Fibroblast of lung (primary cell): ENCODE results near the gene MCTP1. TPM values are rescaled to one million over a fixed set of nuclear protein-coding genes. Genes with fewer than 3 reads are reported as not detected.

Experiments
- DNase-seq, 2 donors: peaks; one replicate each; pipeline versions ENCODE4 v3.0.0 to v3.0.0-alpha.2; 2010; ENCODE audit warnings: low read depth in 2 of 2
- H2AFZ ChIP-seq: 2 replicates; pipeline ENCODE4 v1.5.1; 2012; ENCODE audit warnings: low read length, control low read depth, inconsistent platforms
- H3K27ac ChIP-seq: 2 replicates; pipeline ENCODE4 v1.5.1; 2011; ENCODE audit warnings: low read length, control low read depth; ENCODE audit not compliant: insufficient read depth
- H3K27me3 ChIP-seq: 2 replicates; pipeline ENCODE4 v1.5.1; 2011; ENCODE audit warnings: mild to moderate bottlenecking, low read length; ENCODE audit not compliant: control insufficient read depth, insufficient read depth
- H3K36me3 ChIP-seq: 2 replicates; pipeline ENCODE4 v1.5.1; 2011; ENCODE audit warnings: low read length; ENCODE audit not compliant: control insufficient read depth, insufficient read depth
- H3K4me1 ChIP-seq: 2 replicates; pipeline ENCODE4 v1.5.1; 2011; ENCODE audit warnings: low read length; ENCODE audit not compliant: control insufficient read depth, insufficient read depth; ENCODE audit errors: extremely low read depth
- H3K4me2 ChIP-seq: 2 replicates; pipeline ENCODE4 v1.5.1; 2011; ENCODE audit warnings: low read length, control low read depth; ENCODE audit not compliant: insufficient read depth; ENCODE audit errors: extremely low read depth
- H3K4me3 ChIP-seq, 4 experiments: fragments of 200-600 bp in 1 of 4; sonication (generic) in 1 of 4; replicated peaks in 1 of 4; 2 replicates each; pipeline ENCODE4 v1.5.1; 2011 to 2016; ENCODE audit warnings: low read length in 4 of 4, low read depth in 3 of 4, mild to moderate bottlenecking in 3 of 4, control low read depth in 2 of 4, inconsistent platforms in 1 of 4, mixed read lengths in 1 of 4; ENCODE audit not compliant: insufficient read depth in 1 of 4; ENCODE audit errors: control extremely low read depth in 1 of 4
- H3K79me2 ChIP-seq: 2 replicates; pipeline ENCODE4 v1.5.1; 2012; ENCODE audit warnings: mild to moderate bottlenecking, low read length, inconsistent platforms; ENCODE audit not compliant: control insufficient read depth, insufficient read depth
- H3K9ac ChIP-seq: 2 replicates; pipeline ENCODE4 v1.5.1; 2011; ENCODE audit warnings: mild to moderate bottlenecking, low read length, control low read depth; ENCODE audit not compliant: insufficient read depth
- H3K9me3 ChIP-seq: 2 replicates; pipeline ENCODE4 v1.5.1; 2012; ENCODE audit warnings: low read depth, low read length; ENCODE audit not compliant: control insufficient read depth, insufficient read depth
- H4K20me1 ChIP-seq: 2 replicates; pipeline ENCODE4 v1.5.1; 2011; ENCODE audit warnings: low read length; ENCODE audit not compliant: control insufficient read depth, insufficient read depth; ENCODE audit errors: extremely low read depth
- CTCF ChIP-seq, 2 donors: IDR thresholded peaks in 1 of 2; conservative IDR thresholded peaks in 1 of 2; 1 replicate in 1 of 2; 2 replicates in 1 of 2; pipeline ENCODE4 v1.5.1; 2011 to 2012; ENCODE audit warnings: low read length in 2 of 2, control low read depth in 1 of 2, inconsistent platforms in 1 of 2, low read depth in 1 of 2, mild to moderate bottlenecking in 1 of 2
- EZH2 ChIP-seq: IDR thresholded peaks from 2 replicates; pipeline ENCODE4 v1.5.1; 2012; ENCODE audit warnings: low read length, control low read depth, mild to moderate bottlenecking; ENCODE audit errors: missing control alignments
- polyA plus RNA-seq, 2 donors: library from polyadenylated mRNA; depleted of rRNA in 1 of 2; stranded (reverse) in 1 of 2; unstranded in 1 of 2; fragments of >200 nt; gene quantifications; 2 replicates each; pipeline ENCODE4 v1.2.1, GENCODE V29; 2011 to 2012; ENCODE audit warnings: missing spikeins in 1 of 2
- total RNA-seq: library from RNA; depleted of rRNA; stranded (reverse); fragments of >200 nt; gene quantifications from 2 replicates; pipeline ENCODE4 v1.2.1, GENCODE V29; 2014

The MCTP1 gene
- total and polyA plus RNA-seq, 2 donors (not counting 1 experiment from before 2014, with no cell fraction given), result 0.78 to 7.9 TPM

GRCh38 chr5:94810281-94810680 is 474.6 kb downstream of the MCTP1 start:
- TF ChIP-seq CTCF (conservative IDR thresholded peaks at IDR 0.05 in 1 of 2, IDR thresholded peaks at IDR 0.05 in 1 of 2; ENCODE audit: low read depth in 1 of 2, low read length in 2 of 2) (no peak), EZH2 (no peak)
- no peaks in the 10 kb centered on the region for H3K79me2 ChIP-seq
- no peaks in the 10 kb centered on the region for H4K20me1 ChIP-seq
- DNase-seq, result no peak
- H2AFZ ChIP-seq, result no peak overlapping the region
- no peak overlapping the region for H3K4me3 ChIP-seq
- H3K9me3 ChIP-seq, result no peaks in the 10 kb centered on the region
- H3K4me1 ChIP-seq, result no peaks in the 10 kb centered on the region
- H3K4me2 ChIP-seq, result no peak overlapping the region
- no peak overlapping the region for H3K9ac ChIP-seq
- H3K27me3 ChIP-seq, result no peaks in the 10 kb centered on the region
- no peaks in the 10 kb centered on the region for H3K36me3 ChIP-seq
- H3K27ac ChIP-seq, result no peak overlapping the region

- Histone ChIP-seq H3K4me3 (no peak overlapping the region), H3K9me3 (no peaks in the 10 kb centered on the region), H3K4me2 (no peak overlapping the region), H4K20me1 (no peaks in the 10 kb centered on the region), H3K4me1 (no peaks in the 10 kb centered on the region), H3K9ac (no peak overlapping the region), H3K79me2 (no peaks in the 10 kb centered on the region), H2AFZ (no peak overlapping the region), H3K27ac (no peak overlapping the region), H3K27me3 (no peaks in the 10 kb centered on the region), H3K36me3 (no peaks in the 10 kb centered on the region)
- no peak for TF ChIP-seq CTCF (conservative IDR thresholded peaks at IDR 0.05 in 1 of 2, IDR thresholded peaks at IDR 0.05 in 1 of 2; ENCODE audit: low read depth in 1 of 2, low read length in 2 of 2)
- DNase-seq, result no peak
Observed at GRCh38 chr5:94808497-94808896, 476.4 kb downstream of the MCTP1 start.

- Histone ChIP-seq H2AFZ (no peak overlapping the region), H3K9me3 (no peaks in the 10 kb centered on the region), H3K36me3 (no peaks in the 10 kb centered on the region), H3K27me3 (no peaks in the 10 kb centered on the region), H3K4me1 (no peaks in the 10 kb centered on the region), H3K27ac (no peak overlapping the region), H3K4me2 (no peak overlapping the region), H3K9ac (no peak overlapping the region), H4K20me1 (no peaks in the 10 kb centered on the region), H3K79me2 (no peaks in the 10 kb centered on the region), H3K4me3 (no peak overlapping the region)
- no peak for DNase-seq
- TF ChIP-seq EZH2 (no peak), CTCF (conservative IDR thresholded peaks at IDR 0.05 in 1 of 2, IDR thresholded peaks at IDR 0.05 in 1 of 2; ENCODE audit: low read depth in 1 of 2, low read length in 2 of 2) (no peak)
Observed at GRCh38 chr5:94807985-94808384, 476.9 kb downstream of the MCTP1 start.
